ENCODE results near the gene SVBP.

SVBP gene

DNA sequence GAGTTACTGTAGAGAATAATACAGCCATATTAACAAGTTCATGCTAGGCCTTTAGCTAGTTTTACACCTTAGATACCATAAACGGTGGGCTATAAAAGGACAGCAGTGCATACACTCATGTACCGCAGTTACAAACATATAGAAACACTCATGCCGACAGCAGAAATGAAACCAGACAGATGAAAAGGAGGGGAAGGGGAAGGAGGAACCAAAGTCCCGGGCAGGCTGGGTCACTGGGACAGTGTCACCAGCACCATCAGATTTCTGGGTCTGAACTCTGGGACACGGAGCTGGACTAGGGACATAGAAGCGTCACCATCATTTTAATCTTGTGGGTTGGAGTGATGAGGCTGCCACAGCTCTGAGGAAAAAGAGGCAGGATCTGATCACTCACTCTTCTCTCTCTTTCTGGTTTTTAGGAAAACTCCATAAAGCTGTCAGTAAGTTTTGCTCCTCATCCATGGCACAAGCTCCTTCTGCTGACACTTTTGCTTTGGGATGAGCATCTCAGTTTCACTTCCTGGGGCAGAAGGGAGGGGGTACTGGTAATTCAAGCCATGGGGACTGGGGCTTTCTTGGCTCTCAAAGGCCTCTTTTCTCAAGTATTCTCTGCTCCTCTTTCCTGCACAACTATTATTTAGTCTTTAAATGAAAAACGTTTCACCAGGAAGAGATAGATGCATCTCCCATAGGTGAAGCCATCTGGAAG is 21.4 kb upstream of the SVBP start:
- H3K4me1 ChIP-seq (ENCODE audit: insufficient read depth, poor library complexity, severe bottlenecking) = no peaks in the 10 kb centered on the region
- H3K4me3 ChIP-seq (ENCODE audit: severe bottlenecking) = no peak overlapping the region
- no peaks in the 10 kb centered on the region for H3K36me3 ChIP-seq (ENCODE audit: low read depth)
- no peaks in the 10 kb centered on the region for H3K27me3 ChIP-seq (ENCODE audit: insufficient read depth, poor library complexity, severe bottlenecking)
- H3K27ac ChIP-seq (ENCODE audit: poor library complexity, severe bottlenecking) = no peak overlapping the region
- no peak for ATAC-seq (ENCODE audit: low read depth)
- no peaks in the 10 kb centered on the region for H3K9me3 ChIP-seq (ENCODE audit: severe bottlenecking)
- TF ChIP-seq CTCF (IDR thresholded peaks at IDR 0.05; ENCODE audit: poor library complexity, severe bottlenecking) = no peak
- no peak for DNase-seq (ENCODE audit: low spot score)

DNA sequence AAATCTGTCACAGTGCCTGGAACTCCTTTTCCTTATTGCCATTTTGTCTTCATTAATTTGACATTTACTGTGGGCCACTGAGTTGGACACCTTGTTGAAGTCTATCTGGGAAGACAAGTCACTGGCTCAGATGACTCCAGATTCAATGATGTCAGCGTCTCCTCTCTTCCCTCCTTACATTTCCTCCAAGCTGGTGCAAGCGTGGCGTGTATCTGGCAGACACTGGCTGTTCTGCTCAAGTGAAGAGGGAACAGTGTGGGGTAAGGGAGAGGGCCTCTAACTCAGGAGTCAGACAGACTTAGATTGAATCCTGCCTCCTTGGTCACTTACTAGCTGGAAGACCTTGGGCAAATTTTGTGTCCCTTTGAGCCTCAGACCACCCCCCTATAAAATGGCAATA is 20.5 kb upstream of the SVBP start:
- Histone ChIP-seq H3K4me1 (ENCODE audit: insufficient read depth, poor library complexity, severe bottlenecking) (no peaks in the 10 kb centered on the region), H3K27me3 (ENCODE audit: insufficient read depth, poor library complexity, severe bottlenecking) (no peaks in the 10 kb centered on the region), H3K9me3 (ENCODE audit: severe bottlenecking) (no peaks in the 10 kb centered on the region), H3K36me3 (ENCODE audit: low read depth) (no peaks in the 10 kb centered on the region), H3K27ac (ENCODE audit: poor library complexity, severe bottlenecking) (no peak overlapping the region), H3K4me3 (ENCODE audit: severe bottlenecking) (no peak overlapping the region)
- TF ChIP-seq CTCF (IDR thresholded peaks at IDR 0.05; ENCODE audit: poor library complexity, severe bottlenecking) = no peak
- no peak for DNase-seq (ENCODE audit: low spot score)
- no peak for ATAC-seq (ENCODE audit: low read depth)

GRCh38 chr1:42835422-42835821 is 18.2 kb upstream of the SVBP start:
- H3K4me1 ChIP-seq (ENCODE audit: insufficient read depth, poor library complexity, severe bottlenecking) = no peaks in the 10 kb centered on the region
- ATAC-seq (ENCODE audit: low read depth) (no peak), DNase-seq (ENCODE audit: low spot score) (no peak)
- H3K4me3 ChIP-seq (ENCODE audit: severe bottlenecking) = no peak overlapping the region
- no peak overlapping the region for H3K27ac ChIP-seq (ENCODE audit: poor library complexity, severe bottlenecking)
- no peaks in the 10 kb centered on the region for H3K36me3 ChIP-seq (ENCODE audit: low read depth)
- no peaks in the 10 kb centered on the region for H3K27me3 ChIP-seq (ENCODE audit: insufficient read depth, poor library complexity, severe bottlenecking)
- no peaks in the 10 kb centered on the region for H3K9me3 ChIP-seq (ENCODE audit: severe bottlenecking)
- no peak for TF ChIP-seq CTCF (IDR thresholded peaks at IDR 0.05; ENCODE audit: poor library complexity, severe bottlenecking)

DNA sequence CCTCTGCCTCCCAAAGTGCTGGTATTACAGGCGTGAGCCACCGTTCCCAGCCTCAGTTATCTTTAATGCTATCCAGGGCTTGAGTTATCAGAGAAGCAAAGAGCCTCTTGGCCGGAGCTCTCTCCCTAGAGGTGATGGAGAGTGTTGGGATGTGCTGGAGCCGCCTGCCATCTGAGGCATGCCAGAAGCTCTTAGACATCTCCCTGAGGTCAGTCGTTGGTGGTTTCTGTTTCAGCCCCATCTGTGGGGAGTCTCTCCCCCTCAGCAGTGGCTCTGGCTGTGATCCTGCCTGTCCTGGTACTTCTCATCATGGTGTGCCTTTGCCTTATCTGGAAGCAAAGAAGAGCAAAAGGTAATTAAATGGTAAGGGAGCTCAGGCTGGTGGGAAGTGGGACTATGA is 17.6 kb upstream of the SVBP start:
- Histone ChIP-seq H3K4me1 (ENCODE audit: insufficient read depth, poor library complexity, severe bottlenecking) (no peaks in the 10 kb centered on the region), H3K27me3 (ENCODE audit: insufficient read depth, poor library complexity, severe bottlenecking) (no peaks in the 10 kb centered on the region), H3K9me3 (ENCODE audit: severe bottlenecking) (no peaks in the 10 kb centered on the region), H3K4me3 (ENCODE audit: severe bottlenecking) (no peak overlapping the region), H3K36me3 (ENCODE audit: low read depth) (no peaks in the 10 kb centered on the region), H3K27ac (ENCODE audit: poor library complexity, severe bottlenecking) (no peak overlapping the region)
- no peak for TF ChIP-seq CTCF (IDR thresholded peaks at IDR 0.05; ENCODE audit: poor library complexity, severe bottlenecking)
- ATAC-seq (ENCODE audit: low read depth) (no peak), DNase-seq (ENCODE audit: low spot score) (no peak)

GRCh38 chr1:42833981-42834380 is 16.8 kb upstream of the SVBP start:
- no peak for ATAC-seq (ENCODE audit: low read depth)
- no peaks in the 10 kb centered on the region for H3K9me3 ChIP-seq (ENCODE audit: severe bottlenecking)

More at GRCh38 chr1:42833981-42834380, 16.8 kb upstream of the SVBP start:
- H3K27me3 ChIP-seq (ENCODE audit: insufficient read depth, poor library complexity, severe bottlenecking) = no peaks in the 10 kb centered on the region
- no peak for DNase-seq (ENCODE audit: low spot score)
- no peaks in the 10 kb centered on the region for H3K36me3 ChIP-seq (ENCODE audit: low read depth)
- no peaks in the 10 kb centered on the region for H3K4me1 ChIP-seq (ENCODE audit: insufficient read depth, poor library complexity, severe bottlenecking)
- TF ChIP-seq CTCF (IDR thresholded peaks at IDR 0.05; ENCODE audit: poor library complexity, severe bottlenecking) = no peak
- H3K27ac ChIP-seq (ENCODE audit: poor library complexity, severe bottlenecking) = no peak overlapping the region
- H3K4me3 ChIP-seq (ENCODE audit: severe bottlenecking) = no peak overlapping the region

Measured in RWPE2 (cell line).